Measurements from ENCODE around the gene KAT8.
"Not testable (repeated sequence)": the region's sequence is repeated elsewhere in the genome, so short reads cannot be mapped to it uniquely, and the experiment has no call there.

The KAT8 gene

DNA sequence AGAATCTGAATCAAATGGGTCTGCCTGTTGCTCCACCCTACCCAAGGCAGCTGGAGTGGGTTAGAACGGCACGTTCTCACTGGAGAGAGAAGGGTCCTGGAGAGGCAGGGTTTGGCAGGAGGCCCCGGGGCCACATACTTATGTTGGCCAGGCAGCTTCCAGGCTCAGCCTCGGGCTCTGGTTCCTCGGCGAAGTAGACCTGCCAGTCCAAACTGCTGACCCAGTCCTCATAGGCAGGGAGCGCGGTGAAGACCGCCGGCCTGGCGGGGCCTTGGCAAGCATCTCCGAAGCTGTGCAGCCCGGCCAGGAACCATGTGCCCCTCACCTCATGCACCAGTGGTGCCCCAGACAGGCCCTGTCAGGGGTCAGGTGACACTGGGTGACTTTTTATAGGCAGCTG lies 33.5 kb upstream of the KAT8 start:
- no peak for DNase-seq (ENCODE audit: low read depth in 2 of 2)

DNA sequence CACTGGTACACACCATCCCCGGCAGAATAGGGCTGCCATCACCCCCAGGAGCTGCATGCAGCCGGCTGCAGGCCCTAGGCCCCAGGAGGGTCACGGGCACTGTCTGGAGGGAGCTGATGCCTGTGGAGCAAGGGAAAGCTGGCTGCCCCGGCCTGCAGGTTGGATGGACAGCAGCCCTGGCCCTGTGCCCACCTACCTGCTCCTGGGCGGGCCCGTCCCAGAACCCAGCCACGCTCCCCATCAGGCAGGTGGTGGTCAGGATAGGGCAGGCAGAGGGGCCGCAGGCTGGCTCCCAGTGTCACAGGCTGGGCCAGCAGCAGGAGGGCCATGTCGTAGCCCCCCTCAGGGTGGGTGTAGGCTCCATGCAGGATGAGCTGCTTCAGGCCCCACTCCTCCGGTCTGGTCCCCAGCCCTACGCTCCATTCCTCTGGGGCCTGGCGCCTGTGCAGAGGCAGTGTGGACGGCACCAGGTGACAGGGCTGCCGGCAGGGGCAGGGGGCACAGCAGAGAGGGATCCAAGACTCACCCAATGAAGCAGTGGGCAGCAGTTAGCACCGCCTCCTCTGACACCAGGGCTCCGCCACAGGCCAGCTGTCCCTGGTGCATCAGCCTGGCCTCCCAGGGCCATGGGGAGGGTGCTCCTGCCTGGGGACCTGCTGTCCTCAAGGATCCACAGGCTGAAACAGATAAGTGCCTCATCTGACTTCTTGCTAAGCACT lies 32.7 kb upstream of the KAT8 start:
- DNase-seq (ENCODE audit: low read depth in 2 of 2), result no peak

DNA sequence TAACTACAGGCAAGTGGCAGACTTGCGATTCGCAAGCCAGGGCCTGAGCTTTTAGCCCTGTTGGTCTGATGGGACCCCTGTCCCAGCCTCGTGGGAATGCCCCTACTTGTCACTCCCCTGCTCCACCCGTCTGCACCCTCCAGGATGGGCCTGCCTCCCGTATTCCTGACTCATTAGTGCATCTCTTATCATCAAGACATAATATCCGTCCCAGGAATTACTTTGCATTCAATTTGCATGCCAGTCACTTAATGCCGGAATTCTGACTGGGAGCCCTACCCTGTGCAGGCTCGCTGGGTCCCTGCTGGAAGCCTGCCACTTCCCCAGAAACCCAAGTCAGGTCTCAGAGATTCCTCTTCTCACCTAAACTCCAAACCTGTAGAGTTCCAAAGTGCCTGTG lies 32.1 kb upstream of the KAT8 start:
- no peak for DNase-seq (ENCODE audit: low read depth in 2 of 2)

DNA sequence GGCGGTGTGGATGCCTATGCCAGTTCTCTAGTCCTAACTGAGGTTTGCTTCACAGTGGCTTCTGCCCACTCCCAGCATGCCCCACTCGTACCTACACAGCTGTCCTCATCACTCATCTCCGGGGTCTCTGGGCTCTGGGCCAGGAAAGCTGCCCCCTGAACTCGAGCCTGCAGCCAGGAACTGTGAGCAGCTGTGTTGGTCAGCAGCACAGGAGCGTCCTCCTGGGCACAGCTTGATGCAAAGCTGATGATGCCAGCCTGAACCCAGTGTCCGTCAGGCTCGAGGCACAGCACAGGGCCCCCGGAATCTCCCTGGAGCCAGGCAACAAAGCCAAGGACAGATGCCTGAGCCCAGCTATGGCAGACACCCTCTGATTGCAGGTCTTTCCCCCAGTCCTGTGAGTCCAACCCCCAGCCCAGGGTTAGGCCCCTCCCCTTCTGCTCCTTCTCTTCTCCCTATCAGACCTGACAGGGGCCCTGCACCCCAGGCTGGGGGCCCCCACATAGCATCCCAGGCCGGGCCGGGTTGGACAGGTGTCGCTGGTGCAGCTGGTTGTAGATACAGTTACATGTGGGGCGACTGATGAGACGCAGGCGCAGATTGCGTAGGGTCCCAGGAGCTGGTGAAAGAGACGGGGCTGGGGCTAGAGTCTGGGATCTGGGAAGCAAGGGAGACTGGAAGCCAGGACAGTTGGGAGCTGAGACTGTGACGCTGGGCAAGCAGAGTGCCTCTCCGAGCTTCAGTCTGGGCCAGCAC lies 31.4 kb upstream of the KAT8 start:
- DNase-seq (ENCODE audit: low read depth in 2 of 2), result no peak

DNA sequence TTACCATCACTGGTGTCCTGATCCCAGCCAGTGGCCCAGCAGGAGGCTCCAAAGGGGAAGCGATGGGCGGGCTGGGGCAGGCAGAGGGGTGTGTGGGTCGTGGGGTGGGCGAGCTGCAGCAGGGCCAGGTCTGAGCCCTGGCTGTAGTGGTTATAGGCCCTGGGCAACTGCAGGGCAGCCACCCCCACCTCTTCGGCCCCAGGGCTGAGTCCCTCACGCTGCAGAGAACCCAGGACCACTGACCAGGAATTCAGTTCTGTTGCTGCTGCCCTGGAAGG lies 30.9 kb upstream of the KAT8 start:
- no peak for DNase-seq (ENCODE audit: low read depth in 2 of 2)

DNA sequence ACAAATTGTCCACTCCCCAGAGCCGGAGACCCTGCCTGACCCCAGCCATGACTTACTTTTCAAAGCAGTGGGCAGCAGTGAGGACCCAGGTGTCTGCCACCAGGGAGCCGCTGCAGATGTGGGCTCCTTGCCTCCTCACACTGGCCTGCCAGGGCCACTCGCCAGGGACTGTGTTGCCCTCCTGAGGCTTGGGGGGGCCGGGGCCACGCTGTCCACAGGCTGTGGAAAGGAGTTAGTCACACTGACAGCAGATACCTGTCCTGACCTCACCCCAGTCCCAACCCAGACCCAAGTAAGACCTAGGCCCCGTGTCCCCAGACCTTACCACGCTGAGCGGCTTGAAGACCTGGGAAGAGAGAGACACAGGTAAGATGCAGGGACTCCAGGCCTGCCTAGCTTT lies 30.0 kb upstream of the KAT8 start:
- DNase-seq (ENCODE audit: low read depth in 2 of 2), result no peak

DNA sequence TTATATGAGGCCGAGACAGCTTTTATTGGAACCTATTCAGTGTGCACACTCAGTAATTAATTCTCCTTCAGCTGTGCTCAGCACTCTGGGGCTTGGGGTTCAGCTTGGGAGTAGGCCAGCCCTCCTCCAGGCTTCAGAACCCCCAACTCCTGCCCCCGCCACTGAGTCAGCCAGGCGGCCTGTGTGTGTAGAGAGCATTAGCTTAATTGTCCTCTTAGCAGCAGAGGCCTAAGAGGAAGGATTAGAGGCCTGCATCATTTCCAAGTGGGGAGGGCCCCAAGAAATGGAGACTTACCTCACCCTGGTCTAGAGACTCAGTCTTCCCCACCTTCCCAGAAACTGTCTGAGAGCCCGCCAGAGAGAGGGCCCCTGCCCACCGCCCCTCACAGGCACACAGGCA lies 29.5 kb upstream of the KAT8 start:
- no peak for DNase-seq (ENCODE audit: low read depth in 2 of 2)

DNA sequence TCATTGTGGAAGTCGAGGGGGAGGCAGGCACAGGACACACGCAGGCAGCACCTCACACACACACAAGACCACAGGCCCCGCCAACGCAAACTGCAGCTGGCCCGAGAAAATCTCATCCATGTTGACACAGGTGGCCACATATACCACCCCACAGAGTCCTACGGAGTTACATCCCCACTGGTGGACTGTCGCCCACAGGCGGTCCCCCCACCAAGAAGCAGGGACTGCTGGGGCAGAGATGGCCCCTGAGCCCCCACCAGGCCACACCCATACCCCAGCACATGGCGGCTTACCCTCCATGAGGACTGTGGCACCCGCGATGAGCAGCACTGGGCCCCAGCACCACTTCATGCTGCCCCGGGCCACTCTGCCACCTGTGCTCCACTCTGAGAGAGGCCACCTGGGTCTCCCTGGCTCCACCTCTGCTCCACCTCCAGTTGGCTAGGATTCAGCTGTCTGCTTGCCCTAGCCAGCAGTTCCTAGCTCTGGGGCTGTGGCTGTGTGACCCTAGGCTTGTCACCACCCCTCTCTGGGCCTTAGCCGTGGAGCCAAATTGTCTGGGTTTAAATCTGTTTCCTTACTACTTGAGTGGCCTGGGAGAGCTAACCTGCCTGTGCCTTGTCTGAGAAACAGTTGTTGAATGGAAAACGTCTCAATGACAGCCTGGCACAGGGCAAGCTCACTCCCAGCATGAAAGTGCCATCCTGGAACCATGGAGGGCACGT lies 28.8 kb upstream of the KAT8 start, which contains the start of gene PRSS53:
Gene PRSS53 (minus strand): TSS at position 485 of the 725 bp plus-strand sequence. CDS start 134 bp downstream, at position 351.
- DNase-seq (ENCODE audit: low read depth in 2 of 2), result no peak

DNA sequence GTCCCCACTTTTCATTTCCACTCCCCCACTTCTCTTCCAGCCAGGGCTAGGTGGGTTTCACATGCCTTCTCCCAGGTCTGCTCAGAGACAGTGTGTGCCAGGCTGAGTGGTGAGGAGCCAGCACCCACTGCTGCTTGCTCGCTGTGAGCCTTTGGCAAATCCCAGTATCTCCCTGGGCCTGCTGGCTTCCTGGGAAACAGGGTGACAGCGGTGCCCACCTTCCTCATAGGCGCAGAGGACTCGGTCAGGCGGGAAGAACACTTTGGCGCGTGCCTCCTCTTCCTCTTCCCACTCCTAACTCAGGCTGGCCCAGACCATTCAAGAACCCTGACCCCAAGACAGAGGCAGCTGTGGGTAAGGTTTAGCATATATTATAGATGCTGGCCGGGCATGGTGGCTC lies 28.3 kb upstream of the KAT8 start:
- DNase-seq (ENCODE audit: low read depth in 2 of 2), result no peak

DNA sequence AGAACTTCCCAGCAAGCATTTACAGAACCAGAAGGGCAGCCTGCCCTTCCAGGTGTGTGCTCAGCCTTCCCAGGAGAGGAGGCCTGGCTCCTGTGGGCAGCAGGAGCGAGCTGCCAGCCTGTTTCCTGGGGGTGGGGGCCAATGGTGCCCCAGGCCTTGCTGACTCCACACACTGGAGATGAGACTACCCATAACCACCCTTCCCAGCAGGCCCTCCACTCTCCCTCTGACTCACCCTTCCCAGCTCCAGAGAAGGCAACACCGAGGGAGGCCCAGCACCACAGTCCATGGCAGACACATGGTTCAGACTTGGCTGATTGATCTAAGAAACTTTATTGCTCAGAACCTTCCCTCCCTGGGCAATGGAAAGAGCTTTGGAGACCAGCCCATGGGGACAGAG lies 26.9 kb upstream of the KAT8 start:
- no peak for DNase-seq (ENCODE audit: low read depth in 2 of 2)

DNA sequence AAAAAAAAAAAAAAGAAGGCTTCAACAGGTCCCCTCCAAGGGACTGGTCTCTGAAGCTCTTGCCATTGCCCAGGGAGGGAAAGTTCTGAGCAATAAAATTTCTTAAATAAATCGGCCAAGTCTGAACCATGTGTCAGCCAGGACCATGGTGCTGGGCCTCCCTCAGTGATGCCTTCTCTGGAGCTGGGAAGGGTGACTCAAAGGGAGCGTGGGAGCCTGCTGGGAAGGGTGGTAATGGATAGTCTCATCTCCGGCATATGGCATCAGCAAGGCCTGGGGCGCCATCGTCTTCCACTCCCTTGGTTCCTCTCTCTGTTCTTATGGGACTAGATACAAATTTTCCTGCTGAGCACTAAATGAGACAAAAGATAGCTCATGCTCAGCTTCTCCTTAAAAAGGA lies 25.1 kb upstream of the KAT8 start:
- DNase-seq (ENCODE audit: low read depth in 2 of 2), result no peak

DNA sequence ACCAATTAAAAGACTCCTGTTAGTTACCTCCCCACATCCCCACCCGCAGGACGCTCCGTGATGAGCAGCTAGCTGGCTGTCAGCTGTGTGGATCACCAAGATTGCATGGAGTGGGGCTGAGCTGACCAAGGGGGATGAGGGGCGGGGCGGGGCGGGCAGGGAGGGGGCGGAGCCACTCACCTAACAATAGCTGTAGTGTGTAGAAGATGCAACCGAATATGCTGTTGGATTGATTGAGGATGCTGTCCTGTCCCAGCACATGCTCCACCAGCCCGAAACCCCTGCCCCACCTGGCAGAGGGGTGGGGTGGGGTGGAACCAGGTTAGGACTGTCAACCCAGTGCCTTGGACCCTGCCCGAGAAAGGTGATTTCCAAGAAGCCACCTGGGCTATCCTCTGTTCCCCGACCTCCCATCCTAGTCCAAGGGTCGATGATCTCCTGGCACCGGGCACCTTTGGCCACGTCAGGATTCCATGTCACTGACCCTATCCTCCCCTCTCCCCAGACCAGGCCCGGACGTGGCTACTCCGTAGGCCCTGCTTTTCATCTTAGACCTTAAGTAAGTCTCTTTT lies 24.2 kb upstream of the KAT8 start:
- no peak for DNase-seq (ENCODE audit: low read depth in 2 of 2)

DNA sequence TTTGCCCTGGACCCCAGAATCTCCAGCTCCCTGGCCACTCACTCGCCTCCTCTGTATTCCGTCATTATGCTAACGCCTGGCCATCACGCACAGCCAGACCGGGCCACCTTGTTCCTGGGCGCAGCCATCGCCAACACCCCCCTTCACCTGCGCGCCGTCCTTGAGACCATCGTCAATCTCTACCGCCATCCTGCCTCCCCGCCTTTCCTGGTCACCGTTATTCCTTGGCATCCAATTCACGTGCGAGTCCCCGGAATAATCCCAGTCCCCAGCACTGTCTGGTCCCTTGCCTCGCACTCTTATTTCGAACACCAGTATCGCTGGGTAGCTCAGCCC lies 23.4 kb upstream of the KAT8 start:
- DNase-seq (ENCODE audit: low read depth in 2 of 2), result no peak

DNA sequence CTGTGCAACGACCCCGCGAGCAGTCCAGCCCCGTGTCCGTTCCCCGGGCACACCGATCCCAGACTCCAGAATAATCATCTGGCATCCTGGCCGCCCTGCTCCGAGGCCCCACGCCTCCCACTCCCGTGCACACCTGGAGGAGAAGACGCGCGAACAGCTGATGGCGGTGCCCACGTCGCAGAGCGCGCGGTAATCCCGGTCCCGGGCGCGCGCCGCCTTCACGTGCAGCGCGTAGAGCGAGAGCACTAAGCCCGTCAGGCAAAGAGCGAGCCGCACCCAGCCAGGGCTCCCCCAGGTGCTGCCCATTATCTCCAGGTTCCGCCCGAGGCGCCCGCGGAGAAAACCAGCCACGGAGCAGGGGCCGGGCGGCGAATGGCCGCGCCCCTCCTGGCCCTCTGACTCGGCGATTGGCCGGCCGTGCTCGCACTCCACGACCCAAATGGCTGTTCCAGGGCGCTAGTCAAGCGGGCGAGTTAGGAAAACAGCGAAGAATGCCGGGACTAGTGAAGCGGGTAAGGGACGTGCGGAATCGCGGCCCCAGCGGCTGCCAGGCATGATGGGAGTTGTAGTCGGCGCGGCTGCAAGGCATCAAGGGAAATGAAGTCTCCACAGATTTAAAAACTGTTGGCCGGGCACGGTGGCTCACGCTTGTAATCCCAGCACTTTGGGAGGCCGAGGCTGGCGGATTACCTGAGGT lies 22.9 kb upstream of the KAT8 start, which contains the start of gene VKORC1:
Gene VKORC1 (minus strand): TSS at position 374 of the 697 bp plus-strand sequence. CDS start 68 bp downstream, at position 306.
- peak; percentile 77 to 84 for DNase-seq (ENCODE audit: low read depth in 2 of 2)

DNA sequence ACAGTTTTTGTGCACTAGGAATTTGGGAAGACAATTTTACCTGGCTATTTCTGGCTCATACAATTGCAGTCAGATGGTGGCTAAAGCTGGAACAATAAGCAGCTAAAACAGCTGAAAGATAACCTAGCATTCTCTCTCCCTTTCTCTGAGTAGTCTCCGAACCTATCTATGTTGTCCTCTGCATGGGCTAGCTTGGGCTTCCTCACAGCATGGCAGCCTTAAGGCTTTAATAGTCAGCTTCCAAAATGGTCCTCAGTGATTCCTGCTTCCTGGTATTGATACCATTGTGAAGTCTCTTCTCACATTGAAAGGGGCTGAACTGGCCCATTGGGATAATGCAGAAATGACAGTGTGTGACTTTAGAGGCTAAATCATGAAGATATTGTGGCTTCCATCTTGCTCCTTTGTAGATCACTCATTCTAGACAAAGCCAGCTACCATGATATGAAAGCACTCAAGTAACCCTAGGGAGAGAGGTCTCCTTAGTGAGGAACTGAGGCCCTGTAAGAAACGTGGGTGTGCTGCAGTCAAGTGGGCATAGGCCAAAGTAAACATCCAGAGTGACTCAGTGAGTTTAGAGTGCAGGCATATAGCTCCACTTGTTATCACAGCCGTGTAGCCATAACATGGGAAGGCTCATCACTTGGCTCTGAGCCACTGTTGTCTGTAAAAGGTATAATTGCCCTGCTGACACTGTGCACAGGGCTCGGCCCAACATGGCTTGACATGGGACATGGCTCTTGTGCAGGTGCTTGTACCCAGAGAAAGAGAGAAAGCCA lies 17.4 kb upstream of the KAT8 start:
- no peak for DNase-seq (ENCODE audit: low read depth in 2 of 2)

DNA sequence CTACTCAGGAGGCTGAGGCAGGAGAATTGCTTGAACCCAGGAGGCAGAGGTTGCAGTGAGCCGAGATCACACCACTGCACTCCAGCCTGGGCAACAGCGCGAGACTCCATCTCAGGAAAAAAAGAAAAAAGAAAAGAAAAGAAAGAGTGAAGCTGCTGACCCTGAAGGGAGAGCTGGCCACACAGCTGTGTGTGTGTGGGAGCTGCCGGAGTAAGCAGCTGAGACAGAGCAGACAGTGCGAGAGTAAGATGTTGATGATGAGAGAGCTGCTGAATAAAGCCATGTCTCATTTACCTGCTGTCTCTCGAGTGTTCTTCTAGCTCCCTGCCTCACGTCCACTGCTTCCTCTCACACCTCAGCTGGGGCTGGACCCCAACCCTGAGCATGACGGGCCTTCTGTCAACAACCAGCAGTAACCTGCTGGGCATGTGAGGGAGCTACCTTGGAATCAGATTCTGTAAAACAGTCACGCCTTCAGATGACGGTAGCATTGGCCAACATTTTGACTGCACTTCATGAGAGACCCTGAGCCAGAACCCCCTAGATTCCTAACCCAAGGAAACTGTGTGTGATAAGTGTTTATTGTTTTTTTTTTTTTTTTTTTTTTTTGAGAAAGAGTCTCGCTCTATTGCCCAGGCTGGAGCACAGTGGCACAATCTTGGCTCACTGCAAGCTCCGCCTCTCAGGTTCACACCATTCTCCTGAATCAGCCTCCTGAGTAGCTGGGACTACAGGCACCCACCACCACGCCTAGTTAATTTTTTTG lies 16.4 kb upstream of the KAT8 start:
- not testable (repeated sequence) for DNase-seq (ENCODE audit: low read depth in 2 of 2)

DNA sequence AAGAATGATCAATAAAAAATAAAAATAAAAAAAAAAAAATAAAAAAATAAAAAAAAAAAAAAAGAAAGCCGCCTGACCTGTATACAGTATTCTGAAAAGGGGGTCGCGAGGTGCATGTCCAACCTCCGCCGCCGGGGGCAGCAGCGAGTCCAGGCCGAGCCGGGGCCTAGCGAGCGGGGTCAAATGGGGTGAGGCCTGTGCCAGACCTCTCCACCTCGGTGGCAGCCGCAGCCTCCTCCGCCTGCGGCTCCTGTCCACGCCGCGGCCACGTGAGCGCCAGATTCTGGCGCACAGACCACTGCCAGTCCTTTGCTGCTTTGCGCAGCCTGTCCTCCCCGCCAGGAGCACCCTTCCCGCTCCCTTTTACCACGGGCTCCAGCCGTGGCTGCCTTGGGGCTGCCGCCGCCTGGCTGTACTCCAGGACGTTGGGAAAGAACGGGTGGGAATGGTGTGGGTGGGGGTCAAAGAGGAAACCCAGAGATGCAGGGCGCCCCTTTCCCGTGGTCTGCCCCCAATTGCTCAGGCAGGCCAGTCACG lies 11.7 kb upstream of the KAT8 start:
- peak; percentile 82 to 88 for DNase-seq (ENCODE audit: low read depth in 2 of 2)

DNA sequence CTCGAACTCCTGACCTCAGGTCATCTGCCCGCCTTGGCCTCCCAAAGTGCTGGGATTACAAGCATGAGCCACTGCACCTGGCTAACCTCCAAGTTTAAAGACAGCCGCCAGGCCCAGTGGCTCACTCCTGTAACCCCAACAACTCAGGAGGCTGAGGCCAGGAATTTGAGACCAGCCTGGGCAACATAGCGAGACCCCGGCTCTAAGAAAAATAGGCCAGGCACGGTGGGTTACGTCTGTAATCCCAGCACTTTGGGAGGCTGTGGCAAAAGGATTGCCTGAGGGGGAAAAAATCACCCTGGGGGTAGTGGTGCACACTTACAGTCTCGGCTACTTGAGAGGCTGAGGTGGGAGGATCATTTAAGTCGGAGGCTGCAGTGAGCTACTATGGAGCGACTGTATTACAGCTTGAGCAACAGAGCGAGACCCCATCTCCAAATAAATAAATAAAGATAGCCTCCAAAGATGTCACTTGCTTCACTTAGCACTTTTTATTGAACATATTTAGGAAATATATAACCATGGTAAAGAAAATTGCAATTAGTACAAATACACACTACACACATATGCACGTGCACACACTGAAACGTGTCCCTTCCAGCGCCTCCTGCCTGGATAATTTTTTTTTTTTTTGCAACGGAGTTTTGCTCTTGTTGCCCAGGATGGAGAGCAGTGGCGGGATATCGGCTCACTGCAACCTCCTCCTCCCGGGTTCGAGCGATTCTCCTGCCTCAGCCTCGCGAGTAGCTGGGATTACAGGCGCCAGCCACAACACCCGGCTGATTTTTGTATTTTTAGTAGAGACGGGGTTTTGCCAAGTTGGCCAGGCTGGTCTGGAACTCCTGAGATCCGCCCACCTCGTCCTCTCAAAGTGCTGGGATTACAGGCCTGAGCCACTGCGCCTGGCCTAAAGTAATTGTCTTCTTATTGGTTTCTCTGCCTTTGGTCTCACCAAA lies 10.7 kb upstream of the KAT8 start:
- no peak for DNase-seq (ENCODE audit: low read depth in 2 of 2)

DNA sequence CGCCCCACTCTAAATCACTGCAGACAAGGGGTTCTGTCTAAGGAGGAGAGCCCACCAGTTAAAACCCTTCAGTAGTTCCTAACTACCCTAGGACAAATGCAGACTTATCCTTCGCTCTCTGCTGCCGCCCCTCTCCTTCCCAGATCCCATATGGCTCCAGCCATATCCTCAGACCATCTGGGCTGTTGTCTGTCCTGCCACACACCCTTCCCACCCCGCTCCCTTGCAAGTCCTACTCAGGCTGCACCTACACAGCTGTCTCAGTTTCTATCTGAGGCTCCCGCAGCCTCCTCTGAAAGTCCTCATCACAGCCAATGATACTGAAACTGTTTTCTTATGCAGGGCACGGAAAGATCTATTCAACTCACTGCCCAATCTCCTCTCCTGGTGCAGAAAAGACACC lies 10.0 kb upstream of the KAT8 start:
- peak in 1 of 2 donors; percentile 21 for DNase-seq (ENCODE audit: low read depth in 2 of 2)
